ENCODE measurements around the gene E2F2.
"Not testable (repeated sequence)": the region's sequence is repeated elsewhere in the genome, so short reads cannot be mapped to it uniquely, and the experiment has no call there.

E2F2 gene

DNA sequence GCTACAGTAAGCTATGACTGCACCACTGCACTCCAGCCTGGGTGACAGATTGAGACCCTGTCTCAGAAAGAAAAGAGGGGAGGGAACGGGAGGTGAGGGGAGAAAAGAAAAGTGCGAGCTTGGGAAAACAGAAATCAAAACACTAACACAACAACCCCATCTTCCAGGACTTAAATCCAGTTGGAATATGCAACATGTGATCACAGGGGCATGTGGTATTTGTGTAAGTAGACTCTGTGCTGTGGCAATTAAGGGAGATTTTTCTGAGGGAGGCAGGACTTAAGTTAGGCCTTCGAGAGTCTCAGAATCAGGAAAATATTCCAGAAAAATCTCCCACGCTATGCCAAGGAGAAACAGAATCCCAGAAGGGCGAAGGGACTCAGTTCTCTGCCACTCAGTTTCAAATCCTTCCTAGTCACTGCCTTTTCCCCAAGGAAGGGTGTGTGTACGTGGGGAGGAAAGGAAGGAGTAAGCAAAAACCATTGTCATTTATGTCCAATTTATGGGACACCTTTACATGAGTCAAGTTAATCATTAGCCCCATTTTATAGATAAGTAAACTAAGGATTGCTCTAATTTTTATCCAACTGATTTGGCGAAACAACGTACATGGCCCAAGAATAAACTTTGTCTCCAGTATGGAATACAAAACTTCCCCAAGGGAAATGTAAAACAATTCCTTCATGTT lies 16.0 kb upstream of the E2F2 start:
- no peak for DNase-seq

DNA sequence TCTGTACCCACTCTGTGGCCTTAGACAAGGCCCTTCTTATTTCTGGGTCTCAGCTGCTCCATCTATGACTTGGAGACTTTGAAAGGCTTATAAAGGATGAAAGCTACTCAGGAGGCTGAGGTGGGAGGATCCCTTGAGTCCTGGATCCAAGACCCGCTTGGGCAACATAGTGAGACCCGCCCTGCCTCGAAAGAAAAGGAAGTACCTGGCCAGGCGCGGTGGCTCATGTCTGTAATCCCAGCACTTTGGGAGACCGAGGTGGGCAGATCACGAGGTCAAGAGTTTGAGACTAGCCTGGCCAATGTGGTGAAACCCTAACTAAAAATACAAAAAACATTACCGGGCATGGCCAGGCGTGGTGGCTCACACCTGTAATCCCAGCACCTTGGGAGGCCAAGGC lies 14.8 kb upstream of the E2F2 start:
- no peak for DNase-seq

DNA sequence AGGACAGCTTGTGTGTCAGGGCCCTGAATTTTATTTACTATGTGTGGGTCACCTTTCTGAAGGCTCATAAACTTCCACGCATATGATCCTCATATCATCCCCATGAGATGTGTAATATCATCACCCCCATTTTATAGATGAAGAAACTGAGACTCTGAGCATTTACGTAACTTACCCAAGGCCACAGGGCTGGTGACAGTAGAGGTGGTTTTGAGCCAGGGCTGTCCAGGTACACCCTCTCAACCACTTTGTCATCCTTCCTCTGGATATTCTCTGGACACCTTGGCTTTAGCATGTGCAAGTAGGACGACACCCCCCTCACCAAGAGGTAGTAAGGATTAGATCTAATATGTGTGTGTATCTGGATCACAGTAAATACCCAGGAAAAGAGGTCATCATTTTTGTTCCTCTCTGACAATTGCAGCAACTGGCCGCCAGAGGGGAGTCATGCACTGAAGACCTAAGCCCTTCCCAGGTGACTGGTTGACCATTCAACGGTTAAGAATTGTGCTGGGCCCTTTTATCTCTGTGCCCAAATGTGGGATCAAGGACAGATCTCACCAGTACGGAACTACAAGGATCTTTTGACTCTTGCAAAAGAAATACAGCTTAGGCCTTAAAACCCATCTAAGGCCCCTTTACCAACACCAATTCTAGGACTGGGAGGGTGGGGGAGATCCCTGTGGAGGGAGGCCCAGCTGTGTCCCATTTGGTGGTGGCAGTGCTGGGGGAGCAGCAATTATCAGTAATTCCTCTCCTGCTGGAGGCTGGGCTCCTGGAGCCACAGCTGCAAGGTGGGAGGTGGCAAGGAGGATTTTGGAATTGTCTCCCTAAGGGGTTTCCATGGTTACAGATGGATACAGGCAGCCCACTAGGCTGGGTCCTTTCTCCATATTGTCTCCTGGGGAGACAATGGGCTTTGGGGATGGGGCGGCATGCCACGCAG lies 13.7 kb upstream of the E2F2 start:
- DNase-seq, result peak; percentile 82 to 88 (median 86)

DNA sequence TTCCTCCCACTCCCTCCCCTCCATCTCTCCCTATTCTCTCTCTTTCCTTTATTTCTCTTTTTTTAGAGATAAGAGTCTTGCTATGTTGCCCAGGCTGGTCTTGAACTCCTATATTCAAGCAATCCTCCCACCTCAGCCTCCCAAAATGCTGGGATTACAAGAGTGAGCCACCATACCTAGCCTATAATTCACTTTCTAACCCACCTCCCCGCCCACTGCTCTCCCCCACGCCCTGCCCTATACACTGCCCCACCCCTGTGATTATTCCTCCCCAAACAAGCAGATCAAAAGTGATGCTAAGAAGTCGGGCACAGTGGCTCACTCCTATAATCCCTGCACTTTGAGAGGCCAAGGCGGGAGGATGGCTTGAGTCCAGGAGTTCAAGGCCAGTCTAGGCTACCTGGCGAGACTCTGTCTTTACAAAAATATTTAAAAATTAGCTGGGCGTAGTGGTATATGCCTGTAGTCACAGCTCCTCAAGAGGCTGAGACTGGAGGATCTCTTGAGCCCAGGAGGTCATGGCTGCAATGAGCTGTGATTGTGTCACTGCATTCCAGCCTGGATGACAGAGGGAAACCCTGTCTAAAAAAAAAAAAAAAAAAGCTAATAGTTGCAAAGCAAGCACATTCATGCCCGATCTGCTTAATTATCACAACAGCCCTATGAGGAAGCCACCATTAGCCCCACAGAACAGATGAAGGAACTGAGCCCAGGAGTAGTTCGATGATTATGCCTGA lies 12.8 kb upstream of the E2F2 start:
- no peak for DNase-seq

DNA sequence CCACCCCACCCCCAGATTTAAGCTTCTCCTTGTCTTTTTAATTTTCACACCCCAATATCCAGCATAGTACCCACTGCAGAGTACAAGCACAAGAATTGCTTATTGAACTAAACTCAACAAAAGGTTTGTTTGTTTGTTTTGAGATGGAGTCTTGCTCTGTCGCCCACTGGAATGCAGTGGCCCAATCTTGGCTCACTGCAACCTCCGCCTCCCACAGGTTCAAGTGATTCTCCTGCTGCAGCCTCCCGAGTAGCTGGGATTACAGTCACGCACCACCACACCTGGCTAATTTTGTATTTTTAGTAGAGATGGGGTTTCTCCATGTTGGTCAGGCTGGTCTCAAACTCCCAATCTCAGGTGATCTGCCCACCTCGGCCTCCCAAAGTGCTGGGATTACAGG lies 11.9 kb upstream of the E2F2 start:
- not testable (repeated sequence) for DNase-seq

DNA sequence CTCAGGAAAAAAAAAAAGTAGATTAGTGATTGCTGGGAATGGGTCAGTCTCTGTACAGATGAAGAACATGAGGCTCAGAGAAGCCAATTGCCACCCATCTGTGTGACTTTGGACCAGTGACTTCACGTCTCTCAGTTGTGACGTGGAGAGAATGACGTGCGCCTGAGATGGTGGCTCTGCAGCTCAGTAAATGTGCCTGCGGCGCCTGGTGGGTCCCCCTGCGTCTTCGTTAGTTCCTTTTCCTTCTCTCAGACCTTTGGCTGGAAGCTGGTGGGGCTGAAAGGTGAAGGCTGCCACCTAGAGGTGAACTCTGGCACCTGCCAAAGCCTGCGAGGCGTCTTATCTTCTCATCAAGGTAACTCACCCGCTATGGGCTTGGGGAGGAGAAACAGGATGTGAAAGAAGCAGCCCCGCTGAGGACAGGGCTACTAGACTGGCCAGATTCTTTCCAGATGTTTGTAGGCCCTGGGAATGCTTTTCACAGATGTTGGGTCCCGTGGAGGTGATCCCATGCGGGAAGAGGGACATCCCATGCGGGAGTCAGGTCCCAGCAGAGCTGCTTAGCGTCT lies 8.7 kb upstream of the E2F2 start:
- DNase-seq, result peak; percentile 92 to 94 (median 94)

DNA sequence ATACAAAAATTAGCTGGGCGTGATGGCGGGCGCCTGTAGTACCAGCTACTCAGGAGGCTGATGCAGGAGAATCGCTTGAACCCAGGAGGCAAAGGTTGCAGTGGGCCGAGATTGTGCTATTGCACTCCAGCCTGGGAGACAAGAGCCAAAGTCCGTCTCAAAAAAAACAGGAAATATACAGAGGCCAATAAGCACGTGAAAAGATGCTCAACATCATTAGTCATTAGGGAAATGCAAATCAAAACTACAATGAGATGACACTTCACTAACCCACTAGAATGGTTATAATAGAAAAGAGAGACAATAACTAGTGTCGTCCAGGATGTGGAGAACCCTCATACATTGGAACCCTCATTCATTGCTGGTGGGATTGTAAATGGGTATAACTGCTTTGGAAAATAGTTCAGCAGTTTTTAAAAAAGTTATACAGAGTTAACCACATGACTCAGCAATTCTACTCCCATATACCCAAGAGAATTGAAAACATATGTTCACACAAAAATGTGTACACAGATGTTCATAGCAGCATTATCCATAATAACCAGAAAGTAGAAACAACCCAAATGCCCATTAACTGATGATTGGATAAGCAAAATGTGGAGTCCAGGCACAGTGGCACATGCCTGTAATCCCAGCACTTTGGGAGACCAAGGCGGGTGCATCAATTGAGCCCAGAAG lies 6.4 kb upstream of the E2F2 start:
- DNase-seq, result peak in 3 of 4 experiments; percentile 38 to 65 (median 57)

DNA sequence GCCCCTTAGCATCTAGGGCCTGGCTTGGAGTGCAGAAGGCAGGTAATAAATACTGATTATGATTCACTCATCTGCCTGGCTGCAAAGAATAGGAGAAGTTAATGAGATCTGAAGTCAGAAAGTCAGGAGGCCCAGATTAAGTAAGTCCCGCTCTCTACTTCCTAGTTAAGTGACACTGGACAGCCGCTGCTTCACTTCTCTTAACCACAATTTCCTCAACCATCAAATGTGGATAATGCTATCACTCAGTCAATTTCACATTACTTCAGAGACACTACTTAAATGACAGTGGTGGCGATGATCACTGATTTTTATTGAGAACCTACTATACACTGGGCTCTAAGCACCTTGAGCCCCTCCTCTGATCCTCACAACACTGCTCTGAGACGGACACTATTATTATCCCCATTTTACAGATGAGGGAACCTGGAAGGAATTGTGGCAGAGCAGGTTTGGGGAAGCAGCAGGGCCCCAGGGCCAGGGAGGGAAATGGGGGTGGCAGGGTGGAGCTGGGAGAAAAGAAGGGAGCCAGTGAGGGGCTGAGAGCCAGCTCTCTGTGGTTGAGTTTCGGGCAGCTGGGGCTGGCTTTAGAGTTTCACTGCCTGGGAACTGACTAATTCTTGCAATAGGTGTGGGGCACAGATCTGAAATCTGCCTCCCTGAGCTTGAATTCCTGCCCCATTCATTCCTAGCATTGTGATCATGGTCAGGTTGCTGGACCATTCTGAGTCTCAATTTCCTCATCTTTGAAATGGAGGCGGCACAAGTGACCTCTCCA lies 2.4 kb upstream of the E2F2 start:
- peak; percentile 78 to 94 (median 88) for DNase-seq

DNA sequence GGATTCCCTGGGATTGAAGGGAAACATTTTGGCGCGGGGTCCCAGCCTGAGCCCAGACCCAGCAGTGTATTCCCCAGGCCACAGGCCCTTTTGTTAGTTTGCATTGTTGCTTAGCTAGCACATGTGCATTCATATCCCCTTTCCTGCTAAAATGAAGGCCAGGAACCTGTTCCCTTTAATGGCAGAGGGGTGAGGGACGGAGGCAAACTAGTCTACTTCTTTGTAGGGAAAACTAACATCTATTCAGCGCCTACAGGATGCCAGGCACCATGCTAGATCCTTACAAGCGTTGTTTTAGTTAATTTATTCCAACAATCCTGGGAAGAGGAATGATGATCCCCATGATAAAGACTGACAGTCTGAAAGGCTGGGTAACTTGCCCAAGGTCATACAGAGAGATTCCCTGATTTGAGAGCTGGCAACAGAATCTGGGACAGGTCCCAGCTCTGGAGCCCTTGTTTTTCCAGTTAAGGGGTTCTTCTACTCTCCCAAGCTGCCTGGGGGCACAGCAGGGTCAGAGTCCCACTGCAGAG lies 595 bp upstream of the E2F2 start:
- DNase-seq, result no peak

DNA sequence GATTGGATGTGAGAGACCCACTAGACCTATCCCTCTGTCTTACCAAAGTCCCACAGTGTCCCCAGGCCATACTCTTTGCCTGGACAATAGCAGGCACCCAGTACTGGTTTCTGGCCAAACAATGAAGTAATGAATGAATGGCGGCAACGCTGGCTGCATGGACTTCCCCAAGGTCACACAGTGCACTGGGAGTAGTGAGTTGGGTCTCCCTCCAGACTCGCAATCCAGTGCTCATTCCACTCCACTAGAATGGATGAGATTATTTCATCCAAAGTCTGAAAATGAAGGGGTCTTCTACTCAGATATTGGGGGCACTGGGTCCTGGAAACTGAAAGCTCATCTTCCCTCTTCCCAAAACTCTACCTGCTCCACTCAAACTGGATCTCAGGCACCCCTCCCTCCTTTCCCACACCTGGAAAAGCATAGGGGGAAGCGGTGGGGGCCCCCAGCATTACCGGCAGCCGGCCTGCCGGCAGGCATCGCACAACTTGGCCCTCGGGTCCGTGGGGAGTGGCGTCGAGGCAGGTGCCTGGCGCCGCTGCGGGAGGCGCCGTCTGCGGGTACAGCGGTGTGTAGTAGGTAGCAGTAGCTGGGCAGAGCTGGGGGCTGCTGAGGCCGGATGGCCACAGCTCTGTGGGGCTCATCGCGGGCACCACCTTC lies 816 bp downstream of the E2F2 start:
- DNase-seq, result peak in 3 of 4 experiments; percentile 27 to 49 (median 40)

DNA sequence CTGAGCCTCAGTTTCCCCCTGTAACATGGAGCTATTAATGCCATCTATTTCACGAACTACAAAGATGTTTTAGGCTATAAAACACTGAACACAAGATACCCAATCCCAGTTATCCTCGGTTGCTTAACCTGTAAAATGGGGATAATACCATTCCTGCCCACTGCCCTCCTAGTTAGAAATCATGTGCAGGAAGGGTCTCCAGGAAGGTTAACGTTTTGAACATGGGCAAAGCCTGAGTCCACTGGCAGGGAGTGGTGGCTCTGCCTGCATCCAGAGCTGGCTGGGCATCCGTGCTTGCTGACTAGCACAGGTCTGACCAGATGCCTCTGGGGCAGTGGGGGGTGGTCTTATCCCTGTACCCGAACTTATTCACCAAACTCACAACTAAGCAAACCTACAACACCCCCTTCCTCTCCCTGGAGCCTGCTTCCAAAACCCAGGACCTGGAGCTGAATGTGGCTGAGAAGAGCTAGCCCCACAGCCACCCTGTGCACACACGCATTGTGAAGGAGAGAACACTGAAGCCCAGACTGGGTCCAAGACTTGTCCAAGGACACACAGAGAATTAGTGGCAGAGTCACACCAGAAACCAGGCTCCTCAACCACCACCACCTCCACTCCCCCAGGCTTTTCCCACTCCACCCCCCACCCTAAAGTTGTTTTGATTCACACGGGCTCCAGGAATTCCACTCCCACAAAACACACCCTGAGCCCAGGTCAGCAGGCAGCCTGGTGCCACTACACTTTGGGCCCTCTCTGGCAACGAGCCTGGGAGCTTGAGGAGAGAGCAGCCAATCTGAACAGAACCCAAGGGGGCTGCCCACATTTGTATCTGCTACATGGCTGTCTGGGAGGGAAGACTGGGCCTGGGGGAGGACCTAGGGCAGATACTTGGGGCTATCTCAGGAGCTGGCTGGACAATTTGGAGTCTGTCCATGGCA lies 1.6 kb downstream of the E2F2 start:
- DNase-seq, result no peak

DNA sequence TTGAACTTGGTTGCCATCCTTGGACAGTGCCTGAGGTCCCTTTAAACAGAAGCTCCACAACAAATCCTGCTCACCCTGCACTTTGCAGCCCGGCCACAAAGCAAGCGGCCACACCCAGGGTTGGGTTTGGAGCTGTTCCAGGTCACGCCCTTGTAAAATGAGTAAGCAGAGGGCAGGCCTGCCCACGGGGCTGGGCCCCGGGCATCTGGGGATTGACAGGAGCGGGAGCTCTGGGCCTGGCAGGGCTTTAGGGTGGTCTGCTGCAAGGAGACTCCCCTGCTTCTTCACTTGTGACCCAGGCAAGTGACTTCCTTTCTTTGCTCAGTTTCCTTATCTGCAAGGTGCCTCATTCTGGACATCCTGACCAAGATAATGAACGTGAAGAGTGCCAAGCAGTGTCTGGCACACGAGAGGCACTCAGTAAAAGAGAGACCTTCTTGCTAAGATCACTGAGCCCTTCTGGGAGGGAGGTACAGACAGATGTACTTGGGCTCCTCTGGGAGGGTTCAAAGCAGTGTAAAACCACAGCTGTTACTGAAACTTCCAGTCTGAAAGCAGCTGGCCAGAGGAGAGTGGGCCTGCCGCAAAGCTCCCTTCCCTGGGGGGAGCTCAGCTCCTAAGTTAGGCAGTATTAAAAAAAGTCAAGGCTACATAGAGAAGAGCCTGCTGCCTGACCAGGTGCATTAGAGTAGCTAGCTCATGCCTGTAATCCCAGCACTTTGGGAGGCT lies 2.6 kb downstream of the E2F2 start:
- peak; percentile 95 to 97 (median 96) for DNase-seq

DNA sequence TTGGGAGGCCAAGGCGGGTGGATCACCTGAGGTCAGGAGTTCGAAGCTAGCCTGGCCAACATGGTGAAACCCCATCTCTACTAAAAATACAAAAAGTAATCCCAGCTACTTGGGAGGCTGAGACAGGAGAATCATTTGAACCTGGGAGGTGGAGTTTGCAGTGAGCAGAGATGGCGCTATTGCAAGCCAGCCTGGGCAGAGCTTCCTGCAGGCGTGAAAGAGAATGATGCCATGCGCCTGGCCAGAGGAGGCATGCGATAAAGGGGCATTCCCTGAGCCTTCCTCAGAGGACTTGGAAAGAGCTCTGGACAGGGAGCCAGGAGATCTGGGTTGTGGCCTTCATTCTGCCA lies 3.2 kb downstream of the E2F2 start:
- no peak for DNase-seq

DNA sequence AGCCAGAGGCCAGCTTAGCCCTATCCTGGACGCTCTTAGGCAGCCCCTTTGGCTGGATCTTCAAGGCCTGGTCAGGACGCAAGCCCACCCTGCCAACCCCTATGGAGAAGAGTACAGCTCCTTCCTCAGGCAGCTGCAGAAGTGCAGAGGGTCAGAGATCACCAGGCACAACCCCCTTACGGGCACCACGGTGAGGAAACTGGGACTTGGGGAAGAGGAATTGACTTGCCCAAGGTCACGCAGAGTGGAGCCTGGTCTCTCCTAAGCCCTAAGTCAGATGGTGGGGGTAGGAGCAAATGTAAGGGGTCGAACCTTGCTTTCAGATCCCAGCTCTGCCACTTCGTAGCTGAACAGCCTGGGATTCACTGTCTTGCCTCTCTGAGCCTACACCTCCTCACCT lies 3.7 kb downstream of the E2F2 start:
- peak in 3 of 4 experiments; percentile 41 to 68 (median 63) for DNase-seq

DNA sequence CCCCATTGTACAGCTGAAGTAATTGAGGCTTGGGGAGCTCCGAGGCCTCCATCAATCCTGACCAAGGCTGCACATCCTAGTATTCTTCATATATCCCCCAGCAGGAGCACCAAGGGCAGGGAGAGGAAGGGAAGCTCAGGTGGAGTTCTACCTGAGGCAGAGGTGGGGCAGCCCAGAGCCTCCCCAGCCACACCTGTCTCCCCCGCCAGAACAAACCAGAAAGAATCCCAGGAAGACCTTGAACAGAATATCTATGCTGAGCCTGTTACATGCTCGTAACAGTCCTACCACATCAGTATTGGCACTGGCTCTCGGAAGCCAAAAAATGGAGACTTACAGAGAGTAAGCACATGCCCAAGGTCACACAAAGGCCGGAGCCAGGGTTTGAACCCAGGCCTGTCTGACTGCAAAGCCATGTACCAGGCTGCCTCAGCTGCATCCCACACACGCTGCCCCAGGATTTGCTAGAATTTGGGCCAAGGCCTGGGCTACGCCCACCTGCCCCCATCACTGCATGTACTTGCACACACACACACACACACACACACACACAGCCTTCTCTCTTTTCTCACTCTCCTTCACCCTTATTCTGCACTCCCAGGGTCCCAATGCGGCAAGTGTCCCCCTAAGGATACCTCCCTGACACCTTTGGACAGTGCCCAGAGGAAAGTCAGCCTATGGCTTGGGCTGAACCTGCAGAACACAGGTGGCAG lies 4.5 kb downstream of the E2F2 start:
- no peak for DNase-seq

DNA sequence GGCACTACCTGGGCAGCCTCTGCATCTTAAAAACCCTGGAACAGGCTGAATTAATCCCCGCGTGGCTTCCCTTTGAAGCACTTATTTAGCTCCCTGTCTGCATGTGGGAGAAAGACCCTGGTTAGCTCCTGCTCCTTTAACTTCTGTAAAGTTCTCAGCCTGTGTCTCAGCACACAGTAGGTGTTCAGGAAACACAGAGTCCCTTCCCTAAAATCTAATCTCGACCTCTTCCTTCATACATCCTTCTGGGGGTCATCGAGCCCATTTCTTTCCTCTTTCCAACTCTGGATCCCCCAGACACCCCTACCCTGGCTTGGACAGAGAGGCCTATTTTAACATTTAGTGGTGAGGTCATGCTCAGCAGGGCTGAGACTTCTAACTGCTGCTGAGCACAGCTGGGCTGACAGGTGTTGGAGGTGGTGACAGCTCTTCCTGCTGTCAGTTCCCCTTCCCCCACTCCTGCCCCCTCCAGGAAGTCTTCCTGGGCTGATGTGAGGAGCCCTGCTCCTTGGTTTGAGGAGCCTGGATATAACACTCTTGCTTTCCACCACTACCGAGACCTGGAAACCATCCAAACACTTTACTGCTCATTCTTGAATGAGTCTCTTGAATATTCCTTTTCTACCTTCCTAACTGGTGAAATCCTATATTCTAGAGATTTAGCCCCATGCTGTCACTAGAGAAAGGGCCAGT lies 5.3 kb downstream of the E2F2 start:
- peak in 1 of 4 experiments; percentile 26 for DNase-seq

DNA sequence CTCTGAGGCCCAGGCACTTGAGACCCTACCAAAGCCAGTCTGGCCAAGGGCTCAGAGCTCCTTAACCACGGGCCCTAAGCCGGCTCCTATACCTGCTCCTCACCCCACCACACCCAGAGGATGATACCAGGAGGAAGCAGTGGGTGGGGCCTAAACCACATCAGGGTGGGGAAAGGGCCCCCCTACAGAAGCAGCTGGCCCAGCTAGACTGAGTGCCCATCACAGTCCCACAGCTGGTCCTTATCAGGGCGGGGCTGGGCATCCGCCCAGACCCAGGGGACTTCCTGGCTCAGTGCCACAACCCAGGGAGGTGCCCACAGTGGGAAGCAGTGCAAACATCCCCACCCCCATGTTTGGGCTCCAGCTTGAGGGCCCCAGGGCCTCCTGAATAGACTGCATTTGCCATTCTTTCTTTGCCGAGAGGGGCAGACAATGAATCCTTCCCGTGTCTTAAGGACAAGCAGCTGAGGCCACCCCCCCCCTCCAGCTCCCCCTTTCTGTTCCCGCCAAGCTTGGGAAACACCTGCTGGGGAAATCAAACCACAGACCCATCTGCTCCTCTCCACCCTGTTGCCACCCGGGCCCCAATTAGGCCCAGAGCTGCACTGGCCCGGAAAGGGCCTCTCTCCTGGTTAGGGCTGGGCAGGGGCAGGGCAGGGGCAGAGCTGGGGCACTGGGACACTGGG lies 6.2 kb downstream of the E2F2 start:
- peak in 1 of 4 experiments; percentile 13 for DNase-seq

All from suppressor macrophage (primary cell).